ENCODE data around the gene LTBP2.

LTBP2 gene
- 3.4 reads per million, percentile 13 among the genes with 10 or more reads in this experiment for total RNA-seq

GRCh38 chr14:74611650-74612349 is at the start of gene LTBP2:
TSS of gene LTBP2 (minus strand) at chr14:74612237. CDS start at chr14:74611944, 293 bp downstream.
- DNase-seq = peak; percentile 15

GRCh38 chr14:74660863-74661262 is 48.8 kb upstream of the LTBP2 start:
- no peak for DNase-seq

GRCh38 chr14:74660167-74660566 is 48.1 kb upstream of the LTBP2 start:
- no peak for DNase-seq

GRCh38 chr14:74658535-74659131 is 46.6 kb upstream of the LTBP2 start:
- no peak for DNase-seq

- no peak for DNase-seq
Measured at GRCh38 chr14:74656964-74657363, 44.9 kb upstream of the LTBP2 start.

GRCh38 chr14:74655599-74656395 is 43.8 kb upstream of the LTBP2 start:
- DNase-seq = no peak

- no peak for DNase-seq
Measured at GRCh38 chr14:74654931-74655330, 42.9 kb upstream of the LTBP2 start.

- no peak for DNase-seq
Measured at GRCh38 chr14:74653386-74654138, 41.5 kb upstream of the LTBP2 start.

- no peak for DNase-seq
Measured at GRCh38 chr14:74652541-74652940, 40.5 kb upstream of the LTBP2 start.

GRCh38 chr14:74650927-74651686 is 39.1 kb upstream of the LTBP2 start:
- DNase-seq = no peak

- DNase-seq = no peak
Measured at GRCh38 chr14:74649673-74650072, 37.6 kb upstream of the LTBP2 start.

- DNase-seq = no peak
Measured at GRCh38 chr14:74649167-74649566, 37.1 kb upstream of the LTBP2 start.

GRCh38 chr14:74648601-74649000 is 36.6 kb upstream of the LTBP2 start:
- DNase-seq = no peak

GRCh38 chr14:74647678-74648461 is 35.8 kb upstream of the LTBP2 start:
- no peak for DNase-seq

GRCh38 chr14:74647061-74647677 is 35.1 kb upstream of the LTBP2 start:
- no peak for DNase-seq

- DNase-seq = no peak
Measured at GRCh38 chr14:74645756-74646470, 33.9 kb upstream of the LTBP2 start.

- DNase-seq = no peak
Measured at GRCh38 chr14:74645244-74645643, 33.2 kb upstream of the LTBP2 start.

- DNase-seq = no peak
Measured at GRCh38 chr14:74641601-74642391, 29.8 kb upstream of the LTBP2 start.

- no peak for DNase-seq
Measured at GRCh38 chr14:74638966-74639365, 26.9 kb upstream of the LTBP2 start.

Measured in effector CD4-positive, alpha-beta T cell (primary cell).